Uterus (tissue), 4 donors: ENCODE data around the gene EMD. TPM values are rescaled to one million over a fixed set of nuclear protein-coding genes. Genes with fewer than 3 reads are reported as not detected.

Experiments used
- DNase-seq, 2 donors: peaks; one replicate each; pipeline ENCODE4 v3.0.0-alpha.2; 2019 to 2020
- H3K27ac ChIP-seq, 2 donors: fragments of 200-600 bp; sonication (generic); 1 replicate in 1 of 2; 2 replicates in 1 of 2; pipeline ENCODE4 v1.5.1; 2016 to 2018
- H3K27me3 ChIP-seq, 2 donors: fragments of 200-600 bp; sonication (generic); one replicate each; pipeline ENCODE4 v1.5.1; 2018 to 2019; ENCODE audit warnings: control low read depth in 1 of 2
- H3K36me3 ChIP-seq, 2 donors: fragments of 200-600 bp; sonication (generic); one replicate each; pipeline ENCODE4 v1.5.1; 2019; ENCODE audit warnings: control low read depth in 1 of 2
- H3K4me1 ChIP-seq, 2 donors: fragments of 200-600 bp; sonication (generic); one replicate each; pipeline ENCODE4 v1.5.1; 2018 to 2019; ENCODE audit warnings: control low read depth in 1 of 2
- H3K4me3 ChIP-seq, 2 donors: fragments of 200-600 bp; sonication (generic); 1 replicate in 1 of 2; 2 replicates in 1 of 2; pipeline ENCODE4 v1.5.1; 2018 to 2019; ENCODE audit warnings: mild to moderate bottlenecking in 1 of 2
- H3K9me3 ChIP-seq, 2 donors: fragments of 200-600 bp; sonication (generic); one replicate each; pipeline ENCODE4 v1.5.1; 2019; ENCODE audit warnings: control low read depth in 1 of 2
- POLR2A ChIP-seq, 2 donors: fragments of 450-650 bp; IDR thresholded peaks; one replicate each; pipeline ENCODE4 v1.6.1; 2016; ENCODE audit warnings: antibody characterized with exemption in 2 of 2, mild to moderate bottlenecking in 1 of 2, moderate library complexity in 1 of 2
- intact Hi-C: fragments of 100-400 bp; cut with DNase I; formaldehyde crosslinking; loops from one replicate; pipeline ENCODE4 v1.15.1; 2023; ENCODE audit warnings: low total_unique reads
- total RNA-seq, 4 donors: library from RNA; depleted of rRNA in 3 of 4; stranded (reverse); fragments of >200 nt in 3 of 4; gene quantifications; one replicate each; pipeline versions ENCODE4 v1.1.0 to v1.2.4, GENCODE V29; 2014 to 2023
- TF ChIP-seq, protein P1 (sequence below), 4 experiments: fragments of 200-600 bp in 2 of 4; fragments of 450-650 bp in 2 of 4; sonication (generic) in 2 of 4; IDR thresholded peaks; one replicate each; pipeline ENCODE4 v1.5.1; 2016 to 2019; ENCODE audit warnings: antibody characterized with exemption in 4 of 4, mild to moderate bottlenecking in 2 of 4, moderate library complexity in 1 of 4
- donor health status: DM: yes; HTN: yes; CAD: no.

Gene EMD
- total RNA-seq, 4 donors from 2014 or later = 13.6 to 118 (median 44.4) TPM

DNA sequence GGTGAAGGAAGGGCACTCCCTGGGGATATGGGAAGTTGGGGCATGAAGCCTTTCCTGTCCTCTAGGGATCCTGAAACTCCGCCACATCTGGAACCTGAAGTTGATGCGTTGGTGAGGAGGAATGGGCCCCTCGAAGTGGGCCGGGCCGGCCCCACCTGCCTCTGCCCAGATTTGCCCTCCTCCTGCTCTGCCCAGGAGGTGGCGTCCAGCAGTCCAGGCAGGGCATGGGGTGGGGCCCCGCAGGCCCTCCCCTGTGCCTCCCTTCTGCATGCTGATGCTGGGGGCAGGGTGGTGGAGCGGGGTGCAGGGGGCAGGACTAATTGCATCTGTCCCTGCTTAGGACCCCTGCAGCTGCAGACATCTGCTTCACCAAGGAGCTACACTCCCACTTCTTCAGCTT is 34.0 kb downstream of the EMD start:
- H3K36me3 ChIP-seq = no peaks in the 10 kb centered on the region
- no peaks in the 10 kb centered on the region for H3K9me3 ChIP-seq
- intact Hi-C loops = no loop called here
- H3K4me1 ChIP-seq = no peaks in the 10 kb centered on the region
- no peak overlapping the region for H3K4me3 ChIP-seq
- TF ChIP-seq POLR2A (IDR thresholded peaks at IDR 0.05) = no peak
- TF ChIP-seq, protein P1, sequence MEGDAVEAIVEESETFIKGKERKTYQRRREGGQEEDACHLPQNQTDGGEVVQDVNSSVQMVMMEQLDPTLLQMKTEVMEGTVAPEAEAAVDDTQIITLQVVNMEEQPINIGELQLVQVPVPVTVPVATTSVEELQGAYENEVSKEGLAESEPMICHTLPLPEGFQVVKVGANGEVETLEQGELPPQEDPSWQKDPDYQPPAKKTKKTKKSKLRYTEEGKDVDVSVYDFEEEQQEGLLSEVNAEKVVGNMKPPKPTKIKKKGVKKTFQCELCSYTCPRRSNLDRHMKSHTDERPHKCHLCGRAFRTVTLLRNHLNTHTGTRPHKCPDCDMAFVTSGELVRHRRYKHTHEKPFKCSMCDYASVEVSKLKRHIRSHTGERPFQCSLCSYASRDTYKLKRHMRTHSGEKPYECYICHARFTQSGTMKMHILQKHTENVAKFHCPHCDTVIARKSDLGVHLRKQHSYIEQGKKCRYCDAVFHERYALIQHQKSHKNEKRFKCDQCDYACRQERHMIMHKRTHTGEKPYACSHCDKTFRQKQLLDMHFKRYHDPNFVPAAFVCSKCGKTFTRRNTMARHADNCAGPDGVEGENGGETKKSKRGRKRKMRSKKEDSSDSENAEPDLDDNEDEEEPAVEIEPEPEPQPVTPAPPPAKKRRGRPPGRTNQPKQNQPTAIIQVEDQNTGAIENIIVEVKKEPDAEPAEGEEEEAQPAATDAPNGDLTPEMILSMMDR (IDR thresholded peaks at IDR 0.05) = no peak
- H3K27ac ChIP-seq = peak overlapping the region in 1 of 2 donors; percentile 93
- H3K27me3 ChIP-seq = no peaks in the 10 kb centered on the region
- no peak for DNase-seq

DNA sequence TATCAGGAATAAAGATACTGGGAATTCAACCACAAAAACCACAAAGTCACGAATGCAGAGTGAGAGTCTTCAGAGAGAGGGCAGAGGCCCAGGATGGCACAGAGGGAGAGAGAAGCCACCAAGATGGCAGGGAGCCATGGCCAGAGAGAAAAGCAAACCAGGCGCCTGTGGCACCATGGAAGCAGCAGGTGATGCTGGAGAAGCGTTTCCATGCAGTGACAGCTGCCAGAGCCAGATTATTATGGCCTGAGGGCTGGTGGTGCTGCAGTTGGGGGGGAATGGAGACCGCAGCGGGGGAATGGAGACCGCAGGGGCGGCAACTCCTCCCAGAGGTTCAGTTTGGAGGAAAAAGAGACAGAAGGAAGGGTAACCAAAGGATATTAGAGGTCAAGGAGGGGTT is 38.1 kb downstream of the EMD start:
- TF ChIP-seq POLR2A (IDR thresholded peaks at IDR 0.05) = no peak
- DNase-seq = no peak
- no peaks in the 10 kb centered on the region for H3K27me3 ChIP-seq
- H3K27ac ChIP-seq = no peak overlapping the region
- intact Hi-C loops = no loop called here
- H3K4me1 ChIP-seq = no peaks in the 10 kb centered on the region
- no peak overlapping the region for H3K4me3 ChIP-seq
- no peaks in the 10 kb centered on the region for H3K9me3 ChIP-seq
- H3K36me3 ChIP-seq = no peaks in the 10 kb centered on the region

DNA sequence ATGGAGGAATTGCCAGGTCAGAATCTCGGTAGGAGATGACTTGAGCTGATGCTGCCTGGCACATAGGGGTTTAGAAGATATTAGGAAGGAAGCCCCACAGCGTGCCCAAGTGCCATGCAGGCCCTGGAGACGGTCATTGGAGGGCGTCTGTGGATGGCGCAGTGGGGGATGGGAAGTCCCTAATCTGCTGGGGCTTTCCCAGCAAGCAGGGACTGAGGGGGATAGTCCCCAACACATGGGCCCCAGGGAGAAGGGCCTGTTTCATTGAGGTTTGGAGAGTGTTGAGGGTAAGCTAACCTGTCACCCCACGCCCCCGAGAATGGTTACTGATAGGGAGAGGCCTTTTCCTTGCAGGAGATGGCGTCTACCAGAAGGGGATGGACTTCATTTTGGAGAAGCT is 40.1 kb downstream of the EMD start:
- Histone ChIP-seq H3K4me3 (no peak overlapping the region), H3K27ac (no peak overlapping the region), H3K36me3 (no peaks in the 10 kb centered on the region), H3K4me1 (no peaks in the 10 kb centered on the region), H3K9me3 (no peaks in the 10 kb centered on the region), H3K27me3 (no peaks in the 10 kb centered on the region)
- TF ChIP-seq, protein P1 (IDR thresholded peaks at IDR 0.05) = no peak
- no peak for TF ChIP-seq POLR2A (IDR thresholded peaks at IDR 0.05)
- intact Hi-C loops = no loop called here
- DNase-seq = no peak

DNA sequence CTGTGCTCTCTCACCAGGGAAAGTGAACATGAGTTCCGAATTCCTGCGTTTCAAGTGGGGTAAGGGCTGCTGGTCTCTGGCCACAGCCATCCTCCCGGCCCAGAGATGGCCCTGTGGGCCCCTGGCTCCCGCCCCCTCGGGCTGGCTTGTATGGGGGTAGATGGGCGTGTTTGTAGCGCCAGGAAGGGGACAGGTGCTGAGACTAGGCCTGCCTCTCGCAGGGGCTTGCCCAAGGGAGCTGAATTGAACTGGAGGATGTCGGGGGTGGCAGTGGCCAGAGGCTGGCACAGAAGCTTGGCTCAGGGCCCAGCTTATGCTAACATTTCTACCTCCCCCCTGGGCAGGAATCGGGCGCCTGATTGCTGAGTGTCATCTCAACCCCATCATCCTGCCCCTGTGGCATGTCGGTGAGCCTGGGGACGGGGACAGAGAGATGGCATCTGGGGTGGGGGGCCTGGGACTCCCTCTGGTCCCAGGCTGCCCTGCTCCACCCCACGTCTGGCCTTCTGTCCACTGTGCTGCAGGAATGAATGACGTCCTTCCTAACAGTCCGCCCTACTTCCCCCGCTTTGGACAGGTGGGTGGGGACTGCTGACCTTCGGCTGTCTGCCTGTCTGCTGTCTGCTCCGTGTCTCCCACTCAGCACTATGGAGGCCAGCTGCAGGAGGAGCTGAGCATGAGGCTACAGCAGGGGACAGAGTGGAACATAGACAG is 40.8 kb downstream of the EMD start:
- intact Hi-C loops = no loop called here
- TF ChIP-seq, protein P1 (IDR thresholded peaks at IDR 0.05) = no peak
- no peak for TF ChIP-seq POLR2A (IDR thresholded peaks at IDR 0.05)
- Histone ChIP-seq H3K4me1 (no peaks in the 10 kb centered on the region), H3K9me3 (no peaks in the 10 kb centered on the region), H3K27ac (no peak overlapping the region), H3K36me3 (no peaks in the 10 kb centered on the region), H3K27me3 (no peaks in the 10 kb centered on the region), H3K4me3 (no peak overlapping the region)
- no peak for DNase-seq

DNA sequence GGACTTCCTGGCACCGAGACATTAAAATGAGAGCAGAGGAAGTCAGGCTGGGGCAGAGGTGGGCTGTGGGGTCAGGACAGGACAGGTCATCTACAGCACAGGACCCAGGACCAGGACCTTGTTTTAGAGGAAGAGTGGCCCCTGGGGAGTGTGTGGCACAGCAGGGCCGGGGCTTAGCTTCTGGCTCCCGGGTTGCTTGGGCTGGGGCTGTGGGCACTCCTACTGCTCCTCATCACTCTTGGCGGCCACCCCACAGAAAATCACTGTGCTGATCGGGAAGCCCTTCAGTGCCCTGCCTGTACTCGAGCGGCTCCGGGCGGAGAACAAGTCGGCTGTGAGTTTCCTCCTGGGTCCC is 41.3 kb downstream of the EMD start:
- intact Hi-C loops = no loop called here
- H3K4me1 ChIP-seq = no peaks in the 10 kb centered on the region
- no peaks in the 10 kb centered on the region for H3K9me3 ChIP-seq
- no peak overlapping the region for H3K4me3 ChIP-seq
- DNase-seq = no peak
- no peaks in the 10 kb centered on the region for H3K36me3 ChIP-seq
- no peak overlapping the region for H3K27ac ChIP-seq
- no peaks in the 10 kb centered on the region for H3K27me3 ChIP-seq
- TF ChIP-seq, protein P1 (IDR thresholded peaks at IDR 0.05) = no peak
- TF ChIP-seq POLR2A (IDR thresholded peaks at IDR 0.05) = no peak
